ENCODE data around the gene FOXP1. TPM values are rescaled to one million over a fixed set of nuclear protein-coding genes. Genes with fewer than 3 reads are reported as not detected.

Gene FOXP1
- total and polyA plus RNA-seq, 9 of the 15 experiments (the other 6 are each of a cell fraction or from before 2014, with no cell fraction given), result 7.7 to 34.5 (median 13.7) TPM

DNA sequence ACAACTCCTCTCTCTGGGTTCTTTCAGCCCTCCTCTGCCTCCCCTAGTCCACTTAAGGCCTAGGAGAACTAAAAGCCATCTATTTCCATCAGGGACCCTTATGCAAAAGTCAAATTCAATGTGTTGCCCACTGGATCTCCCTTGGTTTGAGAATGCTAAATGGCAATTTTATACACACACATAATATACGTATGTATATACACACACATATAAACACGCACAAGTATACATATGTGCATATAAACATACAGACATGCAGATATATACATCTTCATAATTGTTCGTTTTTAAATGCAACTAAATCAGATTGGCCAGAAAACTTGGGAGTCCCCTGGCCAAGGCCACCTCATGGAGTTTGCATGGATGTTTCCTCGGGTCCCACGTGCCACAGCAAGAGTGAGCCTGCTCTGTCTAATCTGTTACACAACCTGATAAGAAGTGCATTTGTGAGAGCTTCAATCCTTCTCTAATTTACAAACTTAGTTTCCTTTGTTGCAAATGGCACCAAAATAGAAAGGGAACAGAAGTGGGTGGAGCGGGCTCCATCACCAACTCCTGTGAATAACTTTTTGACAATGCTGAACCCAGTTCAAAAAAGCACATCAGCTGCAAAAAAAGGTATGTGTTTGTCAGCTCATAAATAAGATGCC lies 84.2 kb downstream of the FOXP1 start:
- DNase-seq (ENCODE audit: extremely low read depth in 1 of 4, low spot score in 3 of 4) (no peak), ATAC-seq (no peak), FAIRE-seq (no peak)
- no peaks in the 10 kb centered on the region for H3K9me1 ChIP-seq (ENCODE audit: control insufficient read depth, insufficient read depth, low read length)
- BruUV-seq (replicated peaks), result no TSS peak
- no peak overlapping the region for H3K9ac ChIP-seq (ENCODE audit: insufficient read depth in 1 of 2, low read depth in 2 of 2, low read length in 2 of 2)
- in situ Hi-C loops (cut with MboI), result no loop called here
- POLR2A ChIA-PET, result no interaction called here
- H3K36me3 ChIP-seq (ENCODE audit: control insufficient read depth, insufficient read depth, low read length), result no peaks in the 10 kb centered on the region
- no peaks in the 10 kb centered on the region for H4K20me1 ChIP-seq (replicated peaks; ENCODE audit: control insufficient read depth, insufficient read depth, low read length)
- no peak overlapping the region for H3K4me2 ChIP-seq (ENCODE audit: insufficient read depth, low read length)
- H3K9me3 ChIP-seq (replicated peaks; ENCODE audit: control insufficient read depth, insufficient read depth, low read depth, low read length), result no peaks in the 10 kb centered on the region
- no peaks in the 10 kb centered on the region for H3K27me3 ChIP-seq (ENCODE audit: control insufficient read depth in 2 of 2, insufficient read depth in 2 of 2, low read length in 2 of 2)
- intact Hi-C loops (cut with micrococcal nuclease), result no loop called here
- H3K4me1 ChIP-seq (replicated peaks in 1 of 2; ENCODE audit: control insufficient read depth in 2 of 2, insufficient read depth in 2 of 2, low read length in 2 of 2), result peaks cover 0 to 20% of the 10 kb centered on the region in 2 experiments; a peak in 4 of 5 replicates
- CTCF ChIA-PET (ENCODE audit: low intra/inter-chr PET ratio), result no interaction called here
- no peaks in the 10 kb centered on the region for H3K79me2 ChIP-seq (ENCODE audit: control insufficient read depth, insufficient read depth, low read length)
- no peak overlapping the region for H3K27ac ChIP-seq (ENCODE audit: extremely low read depth, low read depth, low read length)
- TF ChIP-seq NCOA2 (IDR thresholded peaks at IDR 0.05; ENCODE audit: partially characterized antibody in 2 of 2) (no peak), HDAC6 (IDR thresholded peaks at IDR 0.05; ENCODE audit: low read depth, low read length) (no peak)
- 70% methylated on average over 6 of the region's 6 CpGs for WGBS (ENCODE audit: insufficient coverage, low coverage, missing lambda C conversion rate)
- H3K4me3 ChIP-seq, result no peak overlapping the region
- no peak overlapping the region for H2AFZ ChIP-seq (ENCODE audit: low read depth, low read length)

DNA sequence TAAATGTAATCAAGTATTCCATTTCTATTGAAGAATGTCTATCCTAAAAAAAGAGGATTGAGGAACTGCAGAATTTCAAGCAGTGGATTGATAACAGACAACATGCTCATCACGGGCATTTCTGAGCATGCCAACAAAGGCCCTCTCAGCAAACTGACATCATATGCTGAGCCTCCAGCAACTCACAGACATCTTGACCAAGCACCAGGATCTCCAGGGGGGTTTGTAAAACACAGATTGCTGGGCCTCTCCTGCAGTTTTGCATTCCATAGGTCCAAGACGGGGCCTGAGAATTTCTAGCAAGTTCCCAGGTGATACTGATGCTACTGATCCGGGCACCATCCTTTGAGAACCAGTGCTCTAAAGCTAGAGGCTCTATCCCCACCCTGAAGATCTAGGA lies 85.0 kb downstream of the FOXP1 start:
- in situ Hi-C loops (cut with MboI), result no loop called here
- no peaks in the 10 kb centered on the region for H4K20me1 ChIP-seq (replicated peaks; ENCODE audit: control insufficient read depth, insufficient read depth, low read length)
- H3K4me3 ChIP-seq, result no peak overlapping the region
- intact Hi-C loops (cut with micrococcal nuclease), result no loop called here
- BruUV-seq (replicated peaks), result no TSS peak
- H3K36me3 ChIP-seq (ENCODE audit: control insufficient read depth, insufficient read depth, low read length), result no peaks in the 10 kb centered on the region
- POLR2A ChIA-PET, result no interaction called here
- DNase-seq (ENCODE audit: extremely low read depth in 1 of 4, low spot score in 3 of 4) (no peak), FAIRE-seq (no peak), ATAC-seq (no peak)
- no peaks in the 10 kb centered on the region for H3K9me1 ChIP-seq (ENCODE audit: control insufficient read depth, insufficient read depth, low read length)
- H3K9me3 ChIP-seq (replicated peaks; ENCODE audit: control insufficient read depth, insufficient read depth, low read depth, low read length), result no peaks in the 10 kb centered on the region
- peaks cover 0 to 12% of the 10 kb centered on the region in 2 experiments; a peak in 4 of 5 replicates for H3K4me1 ChIP-seq (replicated peaks in 1 of 2; ENCODE audit: control insufficient read depth in 2 of 2, insufficient read depth in 2 of 2, low read length in 2 of 2)
- H3K79me2 ChIP-seq (ENCODE audit: control insufficient read depth, insufficient read depth, low read length), result no peaks in the 10 kb centered on the region
- no peak overlapping the region for H3K9ac ChIP-seq (ENCODE audit: insufficient read depth in 1 of 2, low read depth in 2 of 2, low read length in 2 of 2)
- H3K27me3 ChIP-seq (ENCODE audit: control insufficient read depth in 2 of 2, insufficient read depth in 2 of 2, low read length in 2 of 2), result no peaks in the 10 kb centered on the region
- no peak overlapping the region for H2AFZ ChIP-seq (ENCODE audit: low read depth, low read length)
- no peak overlapping the region for H3K4me2 ChIP-seq (ENCODE audit: insufficient read depth, low read length)
- H3K27ac ChIP-seq (ENCODE audit: extremely low read depth, low read depth, low read length), result no peak overlapping the region
- WGBS (ENCODE audit: insufficient coverage, low coverage, missing lambda C conversion rate), result 69% methylated on average over 3 of the region's 3 CpGs
- CTCF ChIA-PET (ENCODE audit: low intra/inter-chr PET ratio), result no interaction called here
- TF ChIP-seq NEUROD1 (IDR thresholded peaks at IDR 0.05; ENCODE audit: borderline replicate concordance, low read depth, low read length, partially characterized antibody) (no peak), ELF2 (CRISPR knock-in tag; IDR thresholded peaks at IDR 0.05) (no peak), ARHGAP35 (IDR thresholded peaks at IDR 0.05; ENCODE audit: partially characterized antibody) (no peak), LCOR (CRISPR knock-in tag; IDR thresholded peaks at IDR 0.05) (no peak), FOXK1 (CRISPR knock-in tag; IDR thresholded peaks at IDR 0.05; ENCODE audit: borderline replicate concordance) (no peak)
- TF ChIP-seq, protein P1, sequence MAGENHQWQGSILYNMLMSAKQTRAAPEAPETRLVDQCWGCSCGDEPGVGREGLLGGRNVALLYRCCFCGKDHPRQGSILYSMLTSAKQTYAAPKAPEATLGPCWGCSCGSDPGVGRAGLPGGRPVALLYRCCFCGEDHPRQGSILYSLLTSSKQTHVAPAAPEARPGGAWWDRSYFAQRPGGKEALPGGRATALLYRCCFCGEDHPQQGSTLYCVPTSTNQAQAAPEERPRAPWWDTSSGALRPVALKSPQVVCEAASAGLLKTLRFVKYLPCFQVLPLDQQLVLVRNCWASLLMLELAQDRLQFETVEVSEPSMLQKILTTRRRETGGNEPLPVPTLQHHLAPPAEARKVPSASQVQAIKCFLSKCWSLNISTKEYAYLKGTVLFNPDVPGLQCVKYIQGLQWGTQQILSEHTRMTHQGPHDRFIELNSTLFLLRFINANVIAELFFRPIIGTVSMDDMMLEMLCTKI (IDR thresholded peaks at IDR 0.05; ENCODE audit: partially characterized antibody), result no peak
- TF ChIP-seq, protein P2, sequence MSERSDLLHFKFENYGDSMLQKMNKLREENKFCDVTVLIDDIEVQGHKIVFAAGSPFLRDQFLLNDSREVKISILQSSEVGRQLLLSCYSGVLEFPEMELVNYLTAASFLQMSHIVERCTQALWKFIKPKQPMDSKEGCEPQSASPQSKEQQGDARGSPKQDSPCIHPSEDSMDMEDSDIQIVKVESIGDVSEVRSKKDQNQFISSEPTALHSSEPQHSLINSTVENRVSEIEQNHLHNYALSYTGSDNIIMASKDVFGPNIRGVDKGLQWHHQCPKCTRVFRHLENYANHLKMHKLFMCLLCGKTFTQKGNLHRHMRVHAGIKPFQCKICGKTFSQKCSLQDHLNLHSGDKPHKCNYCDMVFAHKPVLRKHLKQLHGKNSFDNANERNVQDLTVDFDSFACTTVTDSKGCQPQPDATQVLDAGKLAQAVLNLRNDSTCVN (CRISPR knock-in tag; IDR thresholded peaks at IDR 0.05), result no peak
- TF ChIP-seq, protein P3, sequence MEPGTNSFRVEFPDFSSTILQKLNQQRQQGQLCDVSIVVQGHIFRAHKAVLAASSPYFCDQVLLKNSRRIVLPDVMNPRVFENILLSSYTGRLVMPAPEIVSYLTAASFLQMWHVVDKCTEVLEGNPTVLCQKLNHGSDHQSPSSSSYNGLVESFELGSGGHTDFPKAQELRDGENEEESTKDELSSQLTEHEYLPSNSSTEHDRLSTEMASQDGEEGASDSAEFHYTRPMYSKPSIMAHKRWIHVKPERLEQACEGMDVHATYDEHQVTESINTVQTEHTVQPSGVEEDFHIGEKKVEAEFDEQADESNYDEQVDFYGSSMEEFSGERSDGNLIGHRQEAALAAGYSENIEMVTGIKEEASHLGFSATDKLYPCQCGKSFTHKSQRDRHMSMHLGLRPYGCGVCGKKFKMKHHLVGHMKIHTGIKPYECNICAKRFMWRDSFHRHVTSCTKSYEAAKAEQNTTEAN (CRISPR knock-in tag; IDR thresholded peaks at IDR 0.05), result no peak
